Measurements from ENCODE around the gene TFG.

DNA sequence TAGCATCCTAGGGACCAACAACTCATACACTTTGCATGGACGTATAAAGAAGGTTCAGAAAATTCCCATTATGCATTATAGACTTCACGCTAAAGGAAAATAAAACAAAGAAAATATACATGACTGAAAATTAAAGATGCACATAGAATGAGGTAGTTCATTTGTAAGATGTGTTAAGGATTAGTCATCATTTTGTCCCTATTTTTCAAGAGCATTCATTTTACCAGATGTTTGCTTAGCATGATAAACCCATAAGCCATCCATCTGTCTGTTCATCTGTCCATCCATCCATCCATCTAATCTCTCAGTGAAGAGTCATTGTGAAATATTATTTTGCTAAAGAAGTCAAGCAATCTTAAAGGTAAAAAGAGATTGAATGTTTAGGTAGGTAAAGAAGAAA is 80.3 kb downstream of the TFG start:
- TF ChIP-seq POLR2AphosphoS5 (IDR thresholded peaks at IDR 0.05; ENCODE audit: borderline replicate concordance, low read depth, low read length): no peak
- TF ChIP-seq EZH2 (IDR thresholded peaks at IDR 0.05): no peak
- TF ChIP-seq FOXP2 (optimal IDR thresholded peaks at IDR 0.05; ENCODE audit: control extremely low read depth, extremely low read length, insufficient read depth): no peak
